Body of pancreas (tissue), 4 donors: ENCODE data around the gene VASH1.

Experiments used
- CTCF ChIP-seq, 7 experiments: fragments of 450-650 bp in 4 of 7; fragments of 200-600 bp in 3 of 7; sonication (generic) in 3 of 7; IDR thresholded peaks; one replicate each; pipeline ENCODE4 v1.5.1; 2016 to 2019; ENCODE audit warnings: antibody characterized with exemption in 7 of 7
- POLR2A ChIP-seq, 3 donors: fragments of 450-650 bp; IDR thresholded peaks; one replicate each; pipeline ENCODE4 v1.6.1; 2016; ENCODE audit warnings: antibody characterized with exemption in 3 of 3, mild to moderate bottlenecking in 2 of 3

- no peak for TF ChIP-seq POLR2A (IDR thresholded peaks at IDR 0.05)
- TF ChIP-seq CTCF (IDR thresholded peaks at IDR 0.05), result no peak
Measured at GRCh38 chr14:76830556-76830955, 69.3 kb downstream of the VASH1 start.
